Glutamatergic neuron (in vitro differentiated cells): ENCODE results near the gene DSE. TPM values are rescaled to one million over a fixed set of nuclear protein-coding genes. Genes with fewer than 3 reads are reported as not detected.

Experiments used
- DNase-seq: peaks from one replicate; pipeline ENCODE4 v3.0.0; 2022
- H3K27ac Mint-ChIP-seq: one replicate; pipeline ENCODE4 v1.8.0; 2020; ENCODE audit warnings: mild to moderate bottlenecking, mixed read lengths, inconsistent platforms; ENCODE audit not compliant: unreplicated experiment
- H3K27me3 Mint-ChIP-seq: one replicate; pipeline ENCODE4 v1.8.0; 2020; ENCODE audit warnings: mild to moderate bottlenecking, moderate library complexity, mixed read lengths, inconsistent platforms; ENCODE audit not compliant: unreplicated experiment
- H3K36me3 Mint-ChIP-seq: one replicate; pipeline ENCODE4 v1.8.0; 2020; ENCODE audit warnings: mild to moderate bottlenecking, mixed read lengths, inconsistent platforms; ENCODE audit not compliant: unreplicated experiment
- H3K4me1 Mint-ChIP-seq: one replicate; pipeline ENCODE4 v1.8.0; 2020; ENCODE audit warnings: mild to moderate bottlenecking, low read depth, mixed read lengths, inconsistent platforms; ENCODE audit not compliant: unreplicated experiment
- H3K4me3 Mint-ChIP-seq: one replicate; pipeline ENCODE4 v1.8.0; 2020; ENCODE audit warnings: mild to moderate bottlenecking, mixed read lengths, inconsistent platforms; ENCODE audit not compliant: unreplicated experiment
- H3K9me3 Mint-ChIP-seq: one replicate; pipeline ENCODE4 v1.8.0; 2020; ENCODE audit warnings: mild to moderate bottlenecking, moderate library complexity, mixed read lengths, inconsistent platforms; ENCODE audit not compliant: unreplicated experiment
- CTCF ChIP-seq: fragments of 200-600 bp; sonication (generic); IDR thresholded peaks from one replicate; pipeline ENCODE4 v1.5.0; 2021; ENCODE audit not compliant: partially characterized antibody, unreplicated experiment
- total RNA-seq: library from RNA; stranded (reverse); fragmentation: NEBNext Ultra II Directional; extraction: Animal tissue kit (Norgen Biotek cat#: 25700); gene quantifications from one replicate; pipeline ENCODE4 v1.2.1, GENCODE V29; 2021; ENCODE audit not compliant: unreplicated experiment

Gene DSE
- total RNA-seq, 1 donor from 2014 or later, result 12.0 TPM

GRCh38 chr6:116397914-116398313, 27.2 kb downstream of the DSE start:
- no peak overlapping the region for H3K27ac Mint-ChIP-seq
- no peak for TF ChIP-seq CTCF
- no peaks in the 10 kb centered on the region for H3K9me3 Mint-ChIP-seq
- no peaks in the 10 kb centered on the region for H3K36me3 Mint-ChIP-seq
- H3K4me3 Mint-ChIP-seq, result no peak overlapping the region
- H3K27me3 Mint-ChIP-seq, result no peaks in the 10 kb centered on the region
- no peak for DNase-seq
- H3K4me1 Mint-ChIP-seq, result peaks cover 10% of the 10 kb centered on the region

- TF ChIP-seq CTCF, result no peak
- H3K4me1 Mint-ChIP-seq, result peaks cover 10% of the 10 kb centered on the region
- no peaks in the 10 kb centered on the region for H3K36me3 Mint-ChIP-seq
- DNase-seq, result no peak
- H3K27ac Mint-ChIP-seq, result peak overlapping the region; percentile 34
- H3K27me3 Mint-ChIP-seq, result no peaks in the 10 kb centered on the region
- H3K9me3 Mint-ChIP-seq, result no peaks in the 10 kb centered on the region
- H3K4me3 Mint-ChIP-seq, result no peak overlapping the region
Observed at GRCh38 chr6:116398316-116399010, 27.7 kb downstream of the DSE start.

- H3K36me3 Mint-ChIP-seq, result no peaks in the 10 kb centered on the region
- no peak for DNase-seq
- peak overlapping the region; percentile 9 for H3K27ac Mint-ChIP-seq
- H3K27me3 Mint-ChIP-seq, result no peaks in the 10 kb centered on the region
- no peak for TF ChIP-seq CTCF
- H3K9me3 Mint-ChIP-seq, result no peaks in the 10 kb centered on the region
- H3K4me3 Mint-ChIP-seq, result no peak overlapping the region
- peaks cover 10% of the 10 kb centered on the region for H3K4me1 Mint-ChIP-seq
Observed at GRCh38 chr6:116399287-116399686, 28.5 kb downstream of the DSE start.

GRCh38 chr6:116400328-116400727, 29.6 kb downstream of the DSE start:
- no peak for DNase-seq
- Mint-ChIP-seq H3K4me3 (no peak overlapping the region), H3K27ac (no peak overlapping the region), H3K36me3 (no peaks in the 10 kb centered on the region), H3K9me3 (no peaks in the 10 kb centered on the region), H3K4me1 (peaks cover 10% of the 10 kb centered on the region), H3K27me3 (no peaks in the 10 kb centered on the region)
- TF ChIP-seq CTCF, result no peak

- Mint-ChIP-seq H3K9me3 (no peaks in the 10 kb centered on the region), H3K27ac (no peak overlapping the region), H3K27me3 (no peaks in the 10 kb centered on the region), H3K4me1 (peaks cover 20% of the 10 kb centered on the region), H3K36me3 (no peaks in the 10 kb centered on the region), H3K4me3 (no peak overlapping the region)
- no peak for DNase-seq
- TF ChIP-seq CTCF, result no peak
Observed at GRCh38 chr6:116402108-116402937, 31.6 kb downstream of the DSE start.
